GM21528 (cell line): Measurements from ENCODE around the gene FIBP.
A peak's percentile ranks its signal among the peaks of the same experiment; 100 is the strongest.

ENCODE experiments used
- ATAC-seq: cut with Tn5 transposase; IDR thresholded peaks from one replicate; pipeline ENCODE4 v1.9.1; 2021; ENCODE audit warnings: mild to moderate bottlenecking, moderate library complexity; ENCODE audit not compliant: unreplicated experiment, low FRiP score

The FIBP gene

GRCh38 chr11:65891219-65892136 is 3.2 kb upstream of the FIBP start:
- no peak for ATAC-seq

- ATAC-seq: peak; percentile 55
Measured at GRCh38 chr11:65890324-65891218, 2.3 kb upstream of the FIBP start, which contains the start of gene CCDC85B. Gene CCDC85B (plus strand): TSS chr11:65890673. CDS start chr11:65890784, 111 bp downstream.

GRCh38 chr11:65887723-65888162 is 528 bp downstream of the FIBP start:
- peak; percentile 1 for ATAC-seq

- no peak for ATAC-seq
Measured at GRCh38 chr11:65886826-65887722, 1.2 kb downstream of the FIBP start.

- ATAC-seq: no peak
Measured at GRCh38 chr11:65885808-65886536, 2.3 kb downstream of the FIBP start.

- ATAC-seq: no peak
Measured at GRCh38 chr11:65885231-65885630, 3.0 kb downstream of the FIBP start.

GRCh38 chr11:65884716-65885092 is 3.6 kb downstream of the FIBP start:
- no peak for ATAC-seq

GRCh38 chr11:65883786-65884715 is 4.2 kb downstream of the FIBP start:
- no peak for ATAC-seq

GRCh38 chr11:65883058-65883761 is 5.1 kb downstream of the FIBP start:
- no peak for ATAC-seq

- ATAC-seq: no peak
Measured at GRCh38 chr11:65882120-65883057, 5.9 kb downstream of the FIBP start.

GRCh38 chr11:65880844-65881421 is 7.3 kb downstream of the FIBP start:
- ATAC-seq: no peak

GRCh38 chr11:65880027-65880426 is 8.2 kb downstream of the FIBP start:
- no peak for ATAC-seq

- no peak for ATAC-seq
Measured at GRCh38 chr11:65879617-65880016, 8.7 kb downstream of the FIBP start, which contains the start of gene CTSW. Gene CTSW (plus strand): TSS chr11:65879837. CDS start chr11:65879855, 18 bp downstream.

- ATAC-seq: peak; percentile 63
Measured at GRCh38 chr11:65873318-65874156, 14.7 kb downstream of the FIBP start.

GRCh38 chr11:65872586-65873317 is 15.5 kb downstream of the FIBP start, which contains the start of gene EFEMP2:
Gene EFEMP2 (minus strand): TSS chr11:65872800. CDS start chr11:65872354, 446 bp downstream.
- no peak for ATAC-seq
